Fibroblast of lung (primary cell): ENCODE results near the gene KASH5. TPM values are rescaled to one million over a fixed set of nuclear protein-coding genes. Genes with fewer than 3 reads are reported as not detected.

ENCODE experiments used
- DNase-seq, 2 donors: peaks; one replicate each; pipeline versions ENCODE4 v3.0.0 to v3.0.0-alpha.2; 2010; ENCODE audit warnings: low read depth in 2 of 2
- H2AFZ ChIP-seq: 2 replicates; pipeline ENCODE4 v1.5.1; 2012; ENCODE audit warnings: low read length, control low read depth, inconsistent platforms
- H3K27ac ChIP-seq: 2 replicates; pipeline ENCODE4 v1.5.1; 2011; ENCODE audit warnings: low read length, control low read depth; ENCODE audit not compliant: insufficient read depth
- H3K27me3 ChIP-seq: 2 replicates; pipeline ENCODE4 v1.5.1; 2011; ENCODE audit warnings: mild to moderate bottlenecking, low read length; ENCODE audit not compliant: control insufficient read depth, insufficient read depth
- H3K36me3 ChIP-seq: 2 replicates; pipeline ENCODE4 v1.5.1; 2011; ENCODE audit warnings: low read length; ENCODE audit not compliant: control insufficient read depth, insufficient read depth
- H3K4me1 ChIP-seq: 2 replicates; pipeline ENCODE4 v1.5.1; 2011; ENCODE audit warnings: low read length; ENCODE audit not compliant: control insufficient read depth, insufficient read depth; ENCODE audit errors: extremely low read depth
- H3K4me2 ChIP-seq: 2 replicates; pipeline ENCODE4 v1.5.1; 2011; ENCODE audit warnings: low read length, control low read depth; ENCODE audit not compliant: insufficient read depth; ENCODE audit errors: extremely low read depth
- H3K4me3 ChIP-seq, 4 experiments: fragments of 200-600 bp in 1 of 4; sonication (generic) in 1 of 4; replicated peaks in 1 of 4; 2 replicates each; pipeline ENCODE4 v1.5.1; 2011 to 2016; ENCODE audit warnings: low read length in 4 of 4, low read depth in 3 of 4, mild to moderate bottlenecking in 3 of 4, control low read depth in 2 of 4, inconsistent platforms in 1 of 4, mixed read lengths in 1 of 4; ENCODE audit not compliant: insufficient read depth in 1 of 4; ENCODE audit errors: control extremely low read depth in 1 of 4
- H3K79me2 ChIP-seq: 2 replicates; pipeline ENCODE4 v1.5.1; 2012; ENCODE audit warnings: mild to moderate bottlenecking, low read length, inconsistent platforms; ENCODE audit not compliant: control insufficient read depth, insufficient read depth
- H3K9ac ChIP-seq: 2 replicates; pipeline ENCODE4 v1.5.1; 2011; ENCODE audit warnings: mild to moderate bottlenecking, low read length, control low read depth; ENCODE audit not compliant: insufficient read depth
- H3K9me3 ChIP-seq: 2 replicates; pipeline ENCODE4 v1.5.1; 2012; ENCODE audit warnings: low read depth, low read length; ENCODE audit not compliant: control insufficient read depth, insufficient read depth
- H4K20me1 ChIP-seq: 2 replicates; pipeline ENCODE4 v1.5.1; 2011; ENCODE audit warnings: low read length; ENCODE audit not compliant: control insufficient read depth, insufficient read depth; ENCODE audit errors: extremely low read depth
- CTCF ChIP-seq, 2 donors: IDR thresholded peaks in 1 of 2; conservative IDR thresholded peaks in 1 of 2; 1 replicate in 1 of 2; 2 replicates in 1 of 2; pipeline ENCODE4 v1.5.1; 2011 to 2012; ENCODE audit warnings: low read length in 2 of 2, control low read depth in 1 of 2, inconsistent platforms in 1 of 2, low read depth in 1 of 2, mild to moderate bottlenecking in 1 of 2
- EZH2 ChIP-seq: IDR thresholded peaks from 2 replicates; pipeline ENCODE4 v1.5.1; 2012; ENCODE audit warnings: low read length, control low read depth, mild to moderate bottlenecking; ENCODE audit errors: missing control alignments
- polyA plus RNA-seq, 2 donors: library from polyadenylated mRNA; depleted of rRNA in 1 of 2; stranded (reverse) in 1 of 2; unstranded in 1 of 2; fragments of >200 nt; gene quantifications; 2 replicates each; pipeline ENCODE4 v1.2.1, GENCODE V29; 2011 to 2012; ENCODE audit warnings: missing spikeins in 1 of 2
- total RNA-seq: library from RNA; depleted of rRNA; stranded (reverse); fragments of >200 nt; gene quantifications from 2 replicates; pipeline ENCODE4 v1.2.1, GENCODE V29; 2014

Gene KASH5
- total and polyA plus RNA-seq, 2 donors (not counting 1 experiment from before 2014, with no cell fraction given), result not detected

DNA sequence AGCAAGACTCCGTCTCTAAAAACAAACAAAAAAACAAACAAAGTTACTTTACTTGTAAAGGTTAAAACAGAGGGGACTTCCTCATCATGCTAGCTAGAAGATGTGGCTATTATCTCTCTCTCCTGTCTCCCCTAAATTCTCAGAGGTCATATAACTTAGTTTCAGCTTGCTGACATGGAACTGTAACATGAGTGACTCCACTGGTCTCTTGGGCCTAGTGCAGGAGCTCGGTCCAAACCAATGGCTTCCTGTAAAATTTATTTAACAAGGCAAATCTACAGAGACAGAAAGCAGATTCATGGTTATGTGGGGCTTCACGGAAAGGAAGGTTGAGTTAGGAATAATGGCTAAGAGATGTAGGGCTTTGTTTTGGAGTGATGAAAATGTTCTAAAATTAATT, 9.5 kb upstream of the KASH5 start:
- Histone ChIP-seq H3K4me3 (no peak overlapping the region), H3K36me3 (no peaks in the 10 kb centered on the region), H3K4me1 (no peaks in the 10 kb centered on the region), H4K20me1 (no peaks in the 10 kb centered on the region), H3K4me2 (no peak overlapping the region), H3K79me2 (no peaks in the 10 kb centered on the region), H2AFZ (no peak overlapping the region), H3K27me3 (peaks cover 8% of the 10 kb centered on the region), H3K27ac (no peak overlapping the region), H3K9me3 (no peaks in the 10 kb centered on the region), H3K9ac (no peak overlapping the region)
- DNase-seq, result no peak
- TF ChIP-seq CTCF (conservative IDR thresholded peaks at IDR 0.05 in 1 of 2, IDR thresholded peaks at IDR 0.05 in 1 of 2; ENCODE audit: low read depth in 1 of 2, low read length in 2 of 2), result no peak
- TF ChIP-seq EZH2, result no peak

DNA sequence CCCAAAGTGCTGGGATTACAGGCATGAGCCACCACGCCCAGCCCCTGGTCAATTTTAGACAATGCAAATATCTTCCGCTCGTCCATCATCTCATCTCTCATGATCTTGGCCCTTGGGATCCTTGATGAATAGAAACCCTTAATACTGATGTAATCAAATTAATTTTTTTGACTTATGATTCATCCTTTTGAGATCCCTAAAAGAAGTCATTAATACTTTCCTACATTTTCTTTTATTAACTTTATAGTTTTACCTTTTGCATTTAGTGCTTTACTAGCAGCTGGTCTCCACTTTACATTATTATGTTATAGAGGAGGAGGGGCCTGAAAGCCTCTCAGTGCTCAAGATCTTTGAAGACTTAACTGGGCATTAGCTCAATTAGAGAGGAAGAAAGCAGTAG, 7.7 kb upstream of the KASH5 start:
- no peak for TF ChIP-seq CTCF (conservative IDR thresholded peaks at IDR 0.05 in 1 of 2, IDR thresholded peaks at IDR 0.05 in 1 of 2; ENCODE audit: low read depth in 1 of 2, low read length in 2 of 2)
- TF ChIP-seq EZH2, result no peak
- no peak for DNase-seq
- H3K36me3 ChIP-seq, result no peaks in the 10 kb centered on the region

DNA sequence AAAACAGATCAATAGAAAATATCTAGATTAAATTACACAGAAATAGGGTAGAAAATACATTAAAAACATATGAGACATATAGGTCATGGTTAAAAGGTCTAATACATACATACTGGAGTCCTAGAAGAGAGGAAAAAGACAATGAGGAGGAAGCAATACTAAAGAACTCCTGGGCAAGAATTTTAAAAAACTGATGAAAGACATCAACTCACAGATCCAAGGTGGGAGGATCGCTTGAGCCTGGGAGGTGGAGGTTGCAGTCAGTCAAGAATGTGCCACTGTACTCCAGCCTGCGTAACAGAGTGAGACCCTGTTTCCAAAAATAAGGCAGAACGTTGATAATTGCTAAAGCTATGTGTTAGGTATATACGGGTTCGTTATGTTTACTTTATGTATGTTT, 5.4 kb upstream of the KASH5 start:
- no peaks in the 10 kb centered on the region for H3K36me3 ChIP-seq
- DNase-seq, result no peak
- no peak overlapping the region for H3K4me2 ChIP-seq
- H3K27me3 ChIP-seq, result peaks cover 4% of the 10 kb centered on the region
- H3K4me1 ChIP-seq, result no peaks in the 10 kb centered on the region
- H3K9me3 ChIP-seq, result no peaks in the 10 kb centered on the region
- H2AFZ ChIP-seq, result no peak overlapping the region
- H3K9ac ChIP-seq, result no peak overlapping the region
- no peaks in the 10 kb centered on the region for H3K79me2 ChIP-seq
- H4K20me1 ChIP-seq, result no peaks in the 10 kb centered on the region
- no peak overlapping the region for H3K4me3 ChIP-seq
- TF ChIP-seq EZH2 (no peak), CTCF (conservative IDR thresholded peaks at IDR 0.05 in 1 of 2, IDR thresholded peaks at IDR 0.05 in 1 of 2; ENCODE audit: low read depth in 1 of 2, low read length in 2 of 2) (no peak)
- no peak overlapping the region for H3K27ac ChIP-seq

More for the DNA sequence above, 7.7 kb upstream of the KASH5 start:
- no peaks in the 10 kb centered on the region for H3K4me1 ChIP-seq
- no peak overlapping the region for H3K4me2 ChIP-seq
- no peak overlapping the region for H3K9ac ChIP-seq
- no peaks in the 10 kb centered on the region for H4K20me1 ChIP-seq
- H3K4me3 ChIP-seq, result no peak overlapping the region
- H2AFZ ChIP-seq, result no peak overlapping the region
- no peak overlapping the region for H3K27ac ChIP-seq
- H3K79me2 ChIP-seq, result no peaks in the 10 kb centered on the region
- peaks cover 4% of the 10 kb centered on the region for H3K27me3 ChIP-seq
- no peaks in the 10 kb centered on the region for H3K9me3 ChIP-seq
